Prostate gland (tissue), 2 donors: ENCODE results near the gene IKZF5.
A peak's percentile ranks its signal among the peaks of the same experiment; 100 is the strongest.

ENCODE experiments used
- POLR2AphosphoS5 ChIP-seq: sonication (generic); formaldehyde crosslinking; IDR thresholded peaks from one replicate; pipeline ENCODE4 v1.6.1; 2017; ENCODE audit warnings: antibody characterized with exemption
- TF ChIP-seq, protein P1 (sequence below), 4 experiments: fragments of 200-600 bp in 2 of 4; fragments of 450-650 bp in 2 of 4; sonication (generic) in 2 of 4; IDR thresholded peaks; 1 replicate in 3 of 4; 2 replicates in 1 of 4; pipeline ENCODE4 v1.5.1; 2016 to 2019; ENCODE audit warnings: antibody characterized with exemption in 4 of 4, mild to moderate bottlenecking in 2 of 4, moderate library complexity in 2 of 4

DNA sequence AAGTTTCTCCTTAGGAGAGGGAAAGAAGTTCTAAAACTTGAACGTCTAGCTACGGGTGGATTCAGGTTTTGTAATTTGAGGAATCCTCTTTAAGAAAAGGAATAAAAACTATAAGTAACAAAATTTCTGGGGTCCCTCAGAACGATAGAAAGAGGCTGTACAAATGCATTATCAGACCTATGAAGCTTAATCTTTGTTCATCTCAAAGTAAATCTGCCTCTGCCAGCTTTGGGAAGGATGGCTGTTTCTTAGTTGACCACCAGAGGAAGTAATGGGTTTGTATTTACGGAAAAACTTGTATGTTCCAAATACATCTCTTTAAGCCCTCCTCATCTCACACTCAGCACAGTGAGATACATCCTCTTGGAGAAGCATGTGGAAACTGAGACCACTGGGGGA lies 27.5 kb downstream of the IKZF5 start:
- TF ChIP-seq, protein P1, sequence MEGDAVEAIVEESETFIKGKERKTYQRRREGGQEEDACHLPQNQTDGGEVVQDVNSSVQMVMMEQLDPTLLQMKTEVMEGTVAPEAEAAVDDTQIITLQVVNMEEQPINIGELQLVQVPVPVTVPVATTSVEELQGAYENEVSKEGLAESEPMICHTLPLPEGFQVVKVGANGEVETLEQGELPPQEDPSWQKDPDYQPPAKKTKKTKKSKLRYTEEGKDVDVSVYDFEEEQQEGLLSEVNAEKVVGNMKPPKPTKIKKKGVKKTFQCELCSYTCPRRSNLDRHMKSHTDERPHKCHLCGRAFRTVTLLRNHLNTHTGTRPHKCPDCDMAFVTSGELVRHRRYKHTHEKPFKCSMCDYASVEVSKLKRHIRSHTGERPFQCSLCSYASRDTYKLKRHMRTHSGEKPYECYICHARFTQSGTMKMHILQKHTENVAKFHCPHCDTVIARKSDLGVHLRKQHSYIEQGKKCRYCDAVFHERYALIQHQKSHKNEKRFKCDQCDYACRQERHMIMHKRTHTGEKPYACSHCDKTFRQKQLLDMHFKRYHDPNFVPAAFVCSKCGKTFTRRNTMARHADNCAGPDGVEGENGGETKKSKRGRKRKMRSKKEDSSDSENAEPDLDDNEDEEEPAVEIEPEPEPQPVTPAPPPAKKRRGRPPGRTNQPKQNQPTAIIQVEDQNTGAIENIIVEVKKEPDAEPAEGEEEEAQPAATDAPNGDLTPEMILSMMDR (IDR thresholded peaks at IDR 0.05) = peak in 1 of 4 experiments; percentile 23
- TF ChIP-seq POLR2AphosphoS5 = no peak
